IPS-18c (cell line): ENCODE measurements around the gene UMAD1.

ENCODE experiments used
- H3K4me3 ChIP-seq: 2 replicates; pipeline ENCODE4 v1.7.0; 2013; ENCODE audit warnings: low read depth, mild to moderate bottlenecking, low read length, moderate library complexity; ENCODE audit not compliant: insufficient read depth
- H3K9me3 ChIP-seq: one replicate; pipeline ENCODE4 v1.6.1; 2013; ENCODE audit warnings: mild to moderate bottlenecking, low read length, moderate library complexity; ENCODE audit not compliant: control insufficient read depth, insufficient read depth

UMAD1 gene

DNA sequence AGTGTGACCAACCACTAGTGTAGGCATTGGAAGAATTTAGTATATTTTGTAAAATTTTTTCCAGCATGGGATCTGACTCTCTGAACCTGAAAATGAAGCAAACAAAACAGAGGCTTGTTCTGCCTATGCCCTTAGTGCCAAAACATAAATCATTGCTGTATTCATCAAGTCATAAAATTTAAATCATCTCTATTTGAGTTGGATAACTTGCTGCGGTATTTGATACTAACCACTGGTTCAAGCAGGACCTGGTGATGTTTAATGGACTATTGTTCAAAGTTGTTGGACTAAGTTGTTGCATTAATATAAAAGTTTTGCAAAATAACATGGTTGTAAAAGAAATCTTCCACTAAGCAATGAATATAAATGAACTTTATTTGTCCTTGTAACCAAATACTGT lies 97.6 kb downstream of the UMAD1 start:
- H3K9me3 ChIP-seq: no peaks in the 10 kb centered on the region
- H3K4me3 ChIP-seq: no peak overlapping the region

DNA sequence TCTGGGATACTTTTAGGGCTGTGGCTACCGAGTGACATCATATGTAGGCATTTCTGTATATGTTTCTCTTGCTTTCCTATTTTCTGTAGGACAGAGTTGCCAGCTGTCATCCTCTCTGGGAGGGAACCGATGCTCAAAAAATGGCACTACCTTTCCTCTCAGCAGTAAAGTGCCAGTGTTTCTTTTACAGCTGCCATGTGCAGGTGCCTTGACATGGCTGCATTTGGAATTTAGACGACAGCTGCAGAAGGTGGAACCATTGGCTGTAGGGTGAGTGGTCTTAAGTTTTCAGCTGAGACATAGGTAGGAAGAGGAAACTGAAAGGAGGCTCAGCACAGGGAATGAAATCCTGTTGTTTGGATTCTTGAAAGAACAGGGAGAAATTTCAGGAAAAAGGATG lies 98.1 kb downstream of the UMAD1 start:
- Histone ChIP-seq H3K9me3 (no peaks in the 10 kb centered on the region), H3K4me3 (no peak overlapping the region)

DNA sequence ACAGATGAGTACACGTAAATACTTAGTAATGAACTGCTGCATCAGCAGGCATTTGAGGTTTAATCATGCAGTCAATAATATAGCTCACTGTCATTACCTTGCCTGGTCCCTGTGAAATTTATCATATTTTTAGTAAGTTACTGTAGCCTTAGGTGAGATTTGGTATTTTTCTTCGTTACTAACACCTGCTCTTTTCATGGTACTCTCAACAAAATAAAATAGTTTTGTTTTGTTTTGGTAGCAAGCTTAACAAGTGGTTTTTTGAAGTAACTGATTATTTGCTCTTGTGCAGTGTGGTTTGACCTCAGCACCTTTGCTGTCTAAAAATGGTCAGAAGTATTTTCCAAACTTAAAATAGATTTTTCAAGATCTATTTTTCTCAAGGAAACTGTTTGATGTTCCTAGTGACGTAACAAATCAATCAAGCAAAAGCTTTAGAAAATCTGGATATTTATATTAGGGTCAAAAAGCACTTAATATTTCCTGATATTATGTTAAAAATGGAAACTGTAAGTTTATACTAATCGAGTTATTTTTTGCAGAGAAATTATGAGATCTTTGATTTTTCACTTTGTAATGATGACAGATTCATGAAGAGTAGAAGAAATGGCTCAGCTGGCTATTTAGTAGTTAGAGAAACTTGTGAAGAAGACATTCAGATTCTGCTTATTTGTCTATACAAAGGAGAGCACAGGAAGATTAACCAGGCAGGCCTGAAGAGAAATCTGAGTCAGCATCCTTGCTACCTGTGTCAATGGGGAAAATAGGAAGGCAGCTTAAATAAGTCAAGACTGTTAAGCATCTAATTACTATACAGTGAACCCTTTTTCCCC lies 98.9 kb downstream of the UMAD1 start:
- H3K4me3 ChIP-seq: no peak overlapping the region
- H3K9me3 ChIP-seq: no peaks in the 10 kb centered on the region

GRCh38 chr7:7740037-7740355 lies 99.4 kb downstream of the UMAD1 start:
- H3K4me3 ChIP-seq: no peak overlapping the region
- no peaks in the 10 kb centered on the region for H3K9me3 ChIP-seq

DNA sequence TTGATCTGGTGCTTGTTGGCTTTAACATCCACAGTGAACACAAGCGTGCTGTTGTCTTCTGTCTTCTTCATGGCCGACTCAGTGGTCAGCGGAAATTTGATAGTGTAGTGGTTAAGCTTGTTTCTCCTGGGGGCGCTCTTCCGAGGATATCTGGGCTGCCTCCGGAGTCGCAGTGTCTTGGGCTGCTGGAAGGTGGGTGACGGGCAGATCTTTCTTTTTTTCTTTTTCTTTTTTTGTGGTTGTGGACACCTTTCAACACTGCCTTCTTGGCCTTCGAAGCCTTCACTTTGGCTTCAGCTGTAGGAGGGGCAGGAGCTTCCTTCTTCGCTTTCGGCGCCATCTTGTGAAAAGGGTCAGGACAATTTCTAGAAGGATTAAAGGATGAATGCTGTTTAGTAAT lies 101.7 kb downstream of the UMAD1 start:
- Histone ChIP-seq H3K4me3 (no peak overlapping the region), H3K9me3 (no peaks in the 10 kb centered on the region)

DNA sequence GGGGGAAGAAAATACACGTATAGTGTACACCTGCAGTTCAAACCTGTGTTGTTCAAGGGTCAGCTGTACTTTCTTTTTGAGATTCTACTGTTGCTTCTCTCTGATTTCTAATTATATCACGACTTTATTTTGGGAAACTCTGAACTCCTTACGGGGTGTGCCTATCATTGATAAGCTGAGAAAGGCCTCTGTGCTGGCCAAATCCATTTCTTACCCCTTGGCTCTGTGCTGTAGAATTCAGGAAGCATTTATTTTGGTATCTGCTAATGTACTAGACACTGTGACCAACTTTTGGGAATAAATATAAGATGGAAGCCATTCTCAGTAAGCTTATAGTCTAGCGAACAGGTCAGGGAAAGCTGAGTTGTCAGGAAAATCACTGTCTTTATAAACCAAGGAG lies 104.7 kb downstream of the UMAD1 start:
- H3K4me3 ChIP-seq: no peak overlapping the region
- H3K9me3 ChIP-seq: no peaks in the 10 kb centered on the region

DNA sequence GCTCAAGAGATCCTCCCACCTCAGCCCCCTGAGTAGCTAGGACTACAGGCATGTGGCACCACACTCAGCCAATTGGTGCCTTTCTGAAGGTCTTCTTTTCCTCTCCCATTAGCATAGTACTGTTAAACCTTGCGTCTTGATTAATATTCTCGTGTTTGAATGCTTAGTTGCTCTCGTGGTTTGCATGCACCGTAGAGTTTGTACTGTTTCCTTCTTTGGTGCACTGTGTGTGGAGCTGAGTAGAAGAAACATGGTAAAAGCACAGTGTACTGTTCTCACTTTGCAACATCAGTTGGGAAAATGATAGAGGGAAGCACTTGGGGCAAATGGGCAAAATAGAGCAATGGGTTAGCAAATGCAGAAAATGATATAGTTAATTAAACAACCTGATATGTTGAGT lies 105.4 kb downstream of the UMAD1 start:
- H3K9me3 ChIP-seq: no peaks in the 10 kb centered on the region
- no peak overlapping the region for H3K4me3 ChIP-seq

GRCh38 chr7:7746458-7746857 lies 105.9 kb downstream of the UMAD1 start:
- Histone ChIP-seq H3K9me3 (no peaks in the 10 kb centered on the region), H3K4me3 (no peak overlapping the region)

DNA sequence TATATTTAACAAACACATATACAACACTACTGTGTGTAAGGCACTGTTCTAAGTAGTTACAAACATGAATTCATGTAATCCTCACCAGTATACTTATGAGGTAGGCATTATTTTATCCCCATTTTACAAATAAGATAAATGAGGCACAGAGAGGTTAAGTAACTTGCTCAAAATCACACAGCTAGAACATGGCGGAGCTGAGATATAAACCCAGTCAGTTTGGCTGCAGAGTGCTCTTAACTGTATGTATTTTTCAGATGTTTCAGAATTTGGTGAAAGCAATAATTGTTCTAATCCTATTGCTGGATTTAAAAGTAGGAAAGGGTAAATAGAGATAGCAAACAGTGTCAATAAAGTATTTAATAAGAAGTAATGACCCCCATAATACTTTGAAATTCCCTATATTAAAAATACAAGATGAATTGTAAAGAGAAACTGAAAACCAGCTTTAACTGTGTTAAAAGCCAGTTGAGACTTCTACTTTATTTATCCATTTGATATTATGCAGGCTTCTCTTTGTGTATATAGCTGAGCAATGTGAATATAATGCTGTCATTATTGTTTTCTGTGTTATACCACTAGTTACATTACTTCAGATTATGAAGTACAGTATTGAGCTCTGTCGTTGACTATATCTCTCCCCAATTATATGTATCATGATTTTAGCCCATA lies 110.2 kb downstream of the UMAD1 start:
- H3K9me3 ChIP-seq: no peaks in the 10 kb centered on the region
- H3K4me3 ChIP-seq: no peak overlapping the region

GRCh38 chr7:7751243-7752092 lies 110.9 kb downstream of the UMAD1 start:
- Histone ChIP-seq H3K4me3 (no peak overlapping the region), H3K9me3 (no peaks in the 10 kb centered on the region)

GRCh38 chr7:7756577-7756976 lies 116.0 kb downstream of the UMAD1 start:
- Histone ChIP-seq H3K4me3 (no peak overlapping the region), H3K9me3 (no peaks in the 10 kb centered on the region)

DNA sequence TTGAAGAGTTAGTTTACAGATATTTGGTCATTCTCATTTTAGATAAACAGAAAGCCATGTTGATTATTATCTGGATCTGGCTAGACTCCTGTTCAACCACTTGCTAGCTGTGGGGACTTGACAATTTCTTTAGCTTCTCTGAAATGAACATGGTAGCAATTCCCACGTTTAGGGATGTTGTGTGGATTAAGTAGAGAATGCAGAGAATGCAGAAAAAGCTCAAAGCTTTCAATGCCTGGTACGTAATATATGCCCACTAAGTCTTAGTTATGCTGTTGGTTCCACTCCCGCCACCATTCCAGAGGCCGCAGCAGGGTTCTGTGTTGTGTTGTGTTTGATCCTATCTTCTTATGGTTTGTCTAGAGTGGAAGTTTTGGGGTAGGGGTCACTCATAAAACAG lies 117.0 kb downstream of the UMAD1 start:
- Histone ChIP-seq H3K9me3 (no peaks in the 10 kb centered on the region), H3K4me3 (no peak overlapping the region)

GRCh38 chr7:7761340-7761973 lies 120.9 kb downstream of the UMAD1 start:
- Histone ChIP-seq H3K9me3 (no peaks in the 10 kb centered on the region), H3K4me3 (no peak overlapping the region)

DNA sequence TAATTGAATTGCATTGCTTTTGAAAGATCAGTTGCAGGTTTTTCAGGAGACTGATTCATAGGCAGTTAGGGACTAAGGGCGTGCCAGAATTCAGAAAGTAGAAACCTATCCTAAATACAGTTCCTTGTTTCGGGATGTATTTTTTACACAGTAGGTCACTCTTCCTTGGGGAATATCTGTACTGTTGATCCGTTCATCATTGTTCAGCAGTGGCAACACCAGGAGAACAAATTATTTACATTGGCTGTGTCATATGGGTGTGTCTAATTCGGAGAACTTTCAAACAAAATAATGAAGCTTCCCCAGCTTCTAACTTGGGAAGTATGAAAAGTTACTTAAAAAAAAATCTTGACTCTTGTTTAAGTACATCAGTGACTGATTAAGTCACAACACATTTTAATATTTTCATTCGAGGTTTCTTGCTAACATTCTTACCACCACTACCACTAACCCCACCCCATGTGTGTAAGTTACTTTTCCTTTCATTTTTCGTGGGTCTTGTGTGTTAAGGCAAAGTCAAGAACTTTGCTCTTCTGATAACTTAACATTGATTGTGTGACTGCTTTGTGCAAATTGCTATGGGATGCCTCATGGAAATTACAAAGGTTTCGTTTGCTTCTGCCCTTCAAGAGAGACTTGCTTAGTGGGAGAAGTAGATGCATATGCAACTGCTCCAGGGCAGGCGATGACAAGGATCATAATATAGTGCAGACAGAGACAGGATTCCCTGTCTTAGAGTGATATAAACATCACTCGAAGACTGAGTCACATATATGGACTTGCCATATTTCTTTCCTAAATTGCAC lies 121.6 kb downstream of the UMAD1 start:
- Histone ChIP-seq H3K9me3 (no peaks in the 10 kb centered on the region), H3K4me3 (no peak overlapping the region)

GRCh38 chr7:7764520-7765396 lies 124.2 kb downstream of the UMAD1 start:
- H3K9me3 ChIP-seq: no peaks in the 10 kb centered on the region
- H3K4me3 ChIP-seq: no peak overlapping the region

DNA sequence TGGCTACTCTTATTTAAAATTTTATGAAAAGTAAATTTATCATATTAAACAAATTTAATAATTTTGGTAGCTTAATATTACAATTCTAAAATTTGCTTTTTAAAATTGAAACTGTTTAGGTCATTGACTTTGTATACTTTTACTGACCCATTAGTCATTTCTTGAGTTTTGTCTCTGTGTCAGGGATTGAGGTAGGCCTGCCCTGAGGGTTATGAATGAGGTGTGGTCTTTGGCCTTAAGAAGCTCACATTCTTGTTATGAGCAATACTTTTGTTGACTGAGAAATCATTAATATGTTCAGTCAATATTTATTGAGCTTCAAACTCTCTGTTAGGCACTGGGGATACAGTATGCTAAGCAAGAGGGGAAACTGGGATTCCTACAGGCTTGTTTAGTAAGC lies 124.9 kb downstream of the UMAD1 start:
- Histone ChIP-seq H3K9me3 (no peaks in the 10 kb centered on the region), H3K4me3 (no peak overlapping the region)
